ENCODE results near the gene MSI2.

- TF ChIP-seq CTCF (conservative IDR thresholded peaks at IDR 0.05; ENCODE audit: low read length) (no peak), EZH2phosphoT487 (IDR thresholded peaks at IDR 0.05; ENCODE audit: borderline replicate concordance) (no peak)
Measured at GRCh38 chr17:57207396-57207795, 48.9 kb upstream of the MSI2 start.
